Lower leg skin (tissue), 4 donors: ENCODE results near the gene A2ML1. TPM values are rescaled to one million over a fixed set of nuclear protein-coding genes. Genes with fewer than 3 reads are reported as not detected.
"Not testable (repeated sequence)": the region's sequence is repeated elsewhere in the genome, so short reads cannot be mapped to it uniquely, and the experiment has no call there.

ENCODE experiments used
- DNase-seq, 2 donors: peaks; one replicate each; pipeline ENCODE4 v3.0.0-alpha.2; 2019; ENCODE audit warnings: low spot score in 2 of 2
- H3K4me3 ChIP-seq: fragments of 200-600 bp; sonication (generic); 2 replicates; pipeline ENCODE4 v1.5.1; 2017; ENCODE audit warnings: mild to moderate bottlenecking, low read depth; ENCODE audit not compliant: poor library complexity, severe bottlenecking
- CTCF ChIP-seq, 3 donors: fragments of 450-650 bp; IDR thresholded peaks; one replicate each; pipeline ENCODE4 v1.5.1; 2016; ENCODE audit warnings: antibody characterized with exemption in 3 of 3, mild to moderate bottlenecking in 3 of 3, moderate library complexity in 2 of 3
- POLR2A ChIP-seq, 2 donors: fragments of 450-650 bp; IDR thresholded peaks; one replicate each; pipeline ENCODE4 v1.6.1; 2016 to 2017; ENCODE audit warnings: antibody characterized with exemption in 2 of 2, mild to moderate bottlenecking in 1 of 2, moderate library complexity in 1 of 2
- WGBS, 2 donors: methylation state at CpG; one replicate each; pipeline ENCODE4 v1.1.5; 2018; 5-methylcytosine and 5-hydroxymethylcytosine counted together
- intact Hi-C: fragments of 100-400 bp; cut with DNase I; formaldehyde crosslinking; loops from one replicate; pipeline ENCODE4 v1.15.0; 2023; ENCODE audit warnings: low total_unique reads
- total RNA-seq, 4 donors: library from RNA; depleted of rRNA; stranded (reverse); fragments of >200 nt; gene quantifications; one replicate each; pipeline ENCODE4 v1.1.0, GENCODE V29; 2016

Gene A2ML1
- total RNA-seq, 4 donors from 2014 or later = 124 to 341 (median 216) TPM

GRCh38 chr12:8796831-8797626 is 25.4 kb upstream of the A2ML1 start:
- no peak overlapping the region for H3K4me3 ChIP-seq
- 80 to 81% methylated on average over 5 of the region's 5 CpGs for WGBS, 2 donors
- DNase-seq = no peak
- TF ChIP-seq CTCF (IDR thresholded peaks at IDR 0.05) (no peak), POLR2A (IDR thresholded peaks at IDR 0.05) (no peak)
- intact Hi-C loops = no loop called here

- intact Hi-C loops, DNase-seq, H3K4me3 ChIP-seq: not testable (repeated sequence)
- WGBS, 2 donors = 90 to 96% methylated on average over 3 of the region's 3 CpGs
Measured at GRCh38 chr12:8801213-8801612, 21.2 kb upstream of the A2ML1 start.

- intact Hi-C loops, H3K4me3 ChIP-seq: not testable (repeated sequence)
- WGBS, 2 donors = 79 to 85% methylated on average over 3 of the region's 3 CpGs
Measured at GRCh38 chr12:8804833-8805232, 17.6 kb upstream of the A2ML1 start.

GRCh38 chr12:8805487-8805886 is 16.9 kb upstream of the A2ML1 start:
- H3K4me3 ChIP-seq, intact Hi-C loops, DNase-seq: not testable (repeated sequence)
- 90 to 92% methylated on average over 11 of the region's 11 CpGs for WGBS, 2 donors

More at GRCh38 chr12:8804833-8805232, 17.6 kb upstream of the A2ML1 start:
- DNase-seq = not testable (repeated sequence)

GRCh38 chr12:8807084-8807483 is 15.3 kb upstream of the A2ML1 start:
- H3K4me3 ChIP-seq, DNase-seq, intact Hi-C loops: not testable (repeated sequence)
- WGBS, 2 donors = 87 to 92% methylated on average over 11 of the region's 11 CpGs

DNA sequence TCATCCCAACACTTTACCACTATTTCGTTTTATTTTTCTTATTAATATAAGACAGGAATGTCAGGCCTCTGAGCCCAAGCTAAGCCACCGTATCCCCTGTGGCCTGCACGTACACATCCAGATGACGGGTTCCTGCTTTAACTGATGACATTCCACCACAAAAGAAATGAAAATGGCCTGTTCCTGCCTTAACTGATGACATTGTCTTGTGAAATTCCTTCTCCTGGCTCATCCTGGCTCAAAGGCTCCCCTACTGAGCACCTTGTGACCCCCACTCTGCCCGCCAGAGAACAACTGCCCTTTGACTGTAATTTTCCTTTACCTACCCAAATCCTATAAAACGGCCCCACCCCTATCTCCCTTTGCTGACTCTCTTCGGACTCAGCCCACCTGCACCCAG is 12.3 kb upstream of the A2ML1 start:
- H3K4me3 ChIP-seq, intact Hi-C loops, DNase-seq: not testable (repeated sequence)
- WGBS, 2 donors = 87 to 88% methylated on average over 7 of the region's 7 CpGs

- 62 to 64% methylated on average over 5 of the region's 5 CpGs for WGBS, 2 donors
- TF ChIP-seq POLR2A (IDR thresholded peaks at IDR 0.05) (no peak), CTCF (IDR thresholded peaks at IDR 0.05) (no peak)
- intact Hi-C loops = no loop called here
- H3K4me3 ChIP-seq = no peak overlapping the region
- DNase-seq = no peak
Measured at GRCh38 chr12:8813572-8814357, 8.7 kb upstream of the A2ML1 start.

DNA sequence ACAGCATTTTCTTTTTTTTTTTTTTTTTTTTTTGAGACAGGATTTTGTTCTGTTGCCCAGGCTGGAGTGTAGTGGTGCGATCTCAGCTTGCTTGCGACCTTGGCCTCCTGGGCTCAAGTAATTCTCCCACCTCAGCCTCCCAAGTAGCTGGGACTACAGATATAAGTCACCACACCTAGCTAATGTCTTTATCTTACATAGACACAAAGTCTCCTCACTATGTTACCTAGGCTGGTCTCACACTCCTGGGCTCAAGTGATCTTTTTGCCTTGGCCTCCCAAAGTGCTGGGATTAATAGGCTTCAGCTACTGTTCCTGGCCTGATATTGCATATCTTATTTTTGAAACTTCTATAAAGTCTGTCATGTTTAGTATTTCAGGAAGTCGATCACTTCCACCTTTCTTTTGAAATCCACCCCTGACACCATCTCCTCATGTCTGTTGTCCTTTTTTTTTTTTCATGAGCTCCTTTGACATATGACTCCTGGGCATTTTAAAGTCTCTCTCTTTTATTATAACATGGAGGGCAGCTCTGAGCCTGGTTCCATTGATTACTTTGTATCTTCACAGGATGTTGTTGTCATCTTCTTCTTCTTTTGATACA is 5.9 kb upstream of the A2ML1 start:
- no peak overlapping the region for H3K4me3 ChIP-seq
- DNase-seq = no peak
- intact Hi-C loops = no loop called here
- 88 to 95% methylated on average over 3 of the region's 3 CpGs for WGBS, 2 donors
- TF ChIP-seq POLR2A (IDR thresholded peaks at IDR 0.05) (no peak), CTCF (IDR thresholded peaks at IDR 0.05) (no peak)
